Measurements from ENCODE around the gene SEZ6. TPM values are rescaled to one million over a fixed set of nuclear protein-coding genes. Genes with fewer than 3 reads are reported as not detected.

The SEZ6 gene
- total RNA-seq, 1 experiment from 2014 or later, result not detected

- Mint-ChIP-seq H3K4me1 (ENCODE audit: low read depth, unreplicated experiment) (no peaks in the 10 kb centered on the region), H3K9me3 (ENCODE audit: low read depth, unreplicated experiment) (no peaks in the 10 kb centered on the region), H3K36me3 (ENCODE audit: insufficient read depth, unreplicated experiment) (peaks cover 29% of the 10 kb centered on the region), H3K27ac (ENCODE audit: unreplicated experiment) (no peak overlapping the region), H3K27me3 (ENCODE audit: unreplicated experiment) (no peaks in the 10 kb centered on the region), H3K4me3 (ENCODE audit: low read depth, unreplicated experiment) (no peak overlapping the region)
- CTCF ChIA-PET, result interaction anchor here (0.7 kb wide), 1 partner anchor 226 kb away, joined by 3 read pairs; no protein-coding TSS in a partner anchor
- no peak for DNase-seq
- intact Hi-C loops (cut with micrococcal nuclease; ENCODE audit: unreplicated experiment), result loop anchor here (5.0 kb wide), 1 partner anchor 223 kb away; no protein-coding TSS in a partner anchor
- TF ChIP-seq CTCF (IDR thresholded peaks at IDR 0.05; ENCODE audit: unreplicated experiment), result no peak
- BruUV-seq (replicated peaks), result no TSS peak
These were observed 60.7 kb downstream of the SEZ6 start for GRCh38 chr17:28944862-28945741.

GRCh38 chr17:28944343-28944742 lies 61.5 kb downstream of the SEZ6 start:
- intact Hi-C loops (cut with micrococcal nuclease; ENCODE audit: unreplicated experiment), result no loop called here
- peaks cover 21% of the 10 kb centered on the region for H3K36me3 Mint-ChIP-seq (ENCODE audit: insufficient read depth, unreplicated experiment)
- H3K4me3 Mint-ChIP-seq (ENCODE audit: low read depth, unreplicated experiment), result no peak overlapping the region
- H3K27me3 Mint-ChIP-seq (ENCODE audit: unreplicated experiment), result no peaks in the 10 kb centered on the region
- no peak for DNase-seq
- no peaks in the 10 kb centered on the region for H3K9me3 Mint-ChIP-seq (ENCODE audit: low read depth, unreplicated experiment)
- H3K4me1 Mint-ChIP-seq (ENCODE audit: low read depth, unreplicated experiment), result no peaks in the 10 kb centered on the region
- H3K27ac Mint-ChIP-seq (ENCODE audit: unreplicated experiment), result no peak overlapping the region
- no peak for TF ChIP-seq CTCF (IDR thresholded peaks at IDR 0.05; ENCODE audit: unreplicated experiment)
- BruUV-seq (replicated peaks), result no TSS peak
- CTCF ChIA-PET, result no interaction called here

DNA sequence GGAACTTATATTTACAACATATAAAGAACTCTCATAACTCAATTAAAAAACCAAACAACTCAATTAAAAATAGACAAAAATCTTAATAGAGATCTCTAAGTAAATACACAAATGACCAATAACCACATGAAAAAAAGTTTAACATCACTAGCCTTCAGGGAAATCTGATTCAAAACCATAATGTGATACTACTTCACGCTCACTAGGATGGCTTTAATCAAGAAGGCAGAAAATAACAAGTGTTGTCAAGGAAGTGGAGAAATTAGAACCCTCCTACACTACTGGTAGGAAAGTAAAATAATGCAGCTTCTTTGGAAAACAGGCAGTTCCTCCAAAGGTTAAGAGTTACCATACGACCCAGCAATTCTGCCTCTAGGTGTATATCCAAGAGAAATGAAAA lies 62.9 kb downstream of the SEZ6 start:
- no peak for DNase-seq
- no peaks in the 10 kb centered on the region for H3K4me1 Mint-ChIP-seq (ENCODE audit: low read depth, unreplicated experiment)
- BruUV-seq (replicated peaks), result no TSS peak
- peaks cover 9% of the 10 kb centered on the region for H3K36me3 Mint-ChIP-seq (ENCODE audit: insufficient read depth, unreplicated experiment)
- H3K27me3 Mint-ChIP-seq (ENCODE audit: unreplicated experiment), result no peaks in the 10 kb centered on the region
- no peak overlapping the region for H3K4me3 Mint-ChIP-seq (ENCODE audit: low read depth, unreplicated experiment)
- no peak for TF ChIP-seq CTCF (IDR thresholded peaks at IDR 0.05; ENCODE audit: unreplicated experiment)
- H3K9me3 Mint-ChIP-seq (ENCODE audit: low read depth, unreplicated experiment), result no peaks in the 10 kb centered on the region
- H3K27ac Mint-ChIP-seq (ENCODE audit: unreplicated experiment), result no peak overlapping the region
- intact Hi-C loops (cut with micrococcal nuclease; ENCODE audit: unreplicated experiment), result no loop called here
- CTCF ChIA-PET, result no interaction called here

GRCh38 chr17:28941251-28941650 lies 64.6 kb downstream of the SEZ6 start:
- Mint-ChIP-seq H3K4me1 (ENCODE audit: low read depth, unreplicated experiment) (peaks cover 14% of the 10 kb centered on the region), H3K27ac (ENCODE audit: unreplicated experiment) (no peak overlapping the region), H3K9me3 (ENCODE audit: low read depth, unreplicated experiment) (no peaks in the 10 kb centered on the region), H3K4me3 (ENCODE audit: low read depth, unreplicated experiment) (no peak overlapping the region), H3K36me3 (ENCODE audit: insufficient read depth, unreplicated experiment) (peaks cover 9% of the 10 kb centered on the region), H3K27me3 (ENCODE audit: unreplicated experiment) (no peaks in the 10 kb centered on the region)
- BruUV-seq (replicated peaks), result no TSS peak
- no peak for DNase-seq
- intact Hi-C loops (cut with micrococcal nuclease; ENCODE audit: unreplicated experiment), result no loop called here
- no peak for TF ChIP-seq CTCF (IDR thresholded peaks at IDR 0.05; ENCODE audit: unreplicated experiment)
- CTCF ChIA-PET, result interaction anchor here (0.6 kb wide), 1 partner anchor 115 kb away, joined by 5 read pairs; no protein-coding TSS in a partner anchor
